Activated naive CD8-positive, alpha-beta T cell treated with anti-CD3 and anti-CD28 coated beads, Interleukin-2, amount 50 U/mL, for 16 hours (primary cell): Measurements from ENCODE around the gene TOPBP1.
"Not testable (repeated sequence)": the region's sequence is repeated elsewhere in the genome, so short reads cannot be mapped to it uniquely, and the experiment has no call there.

ENCODE experiments used
- DNase-seq: peaks from one replicate; pipeline ENCODE4 v3.0.0-alpha.2; 2020; ENCODE audit warnings: low read depth, low spot score

Gene TOPBP1

DNA sequence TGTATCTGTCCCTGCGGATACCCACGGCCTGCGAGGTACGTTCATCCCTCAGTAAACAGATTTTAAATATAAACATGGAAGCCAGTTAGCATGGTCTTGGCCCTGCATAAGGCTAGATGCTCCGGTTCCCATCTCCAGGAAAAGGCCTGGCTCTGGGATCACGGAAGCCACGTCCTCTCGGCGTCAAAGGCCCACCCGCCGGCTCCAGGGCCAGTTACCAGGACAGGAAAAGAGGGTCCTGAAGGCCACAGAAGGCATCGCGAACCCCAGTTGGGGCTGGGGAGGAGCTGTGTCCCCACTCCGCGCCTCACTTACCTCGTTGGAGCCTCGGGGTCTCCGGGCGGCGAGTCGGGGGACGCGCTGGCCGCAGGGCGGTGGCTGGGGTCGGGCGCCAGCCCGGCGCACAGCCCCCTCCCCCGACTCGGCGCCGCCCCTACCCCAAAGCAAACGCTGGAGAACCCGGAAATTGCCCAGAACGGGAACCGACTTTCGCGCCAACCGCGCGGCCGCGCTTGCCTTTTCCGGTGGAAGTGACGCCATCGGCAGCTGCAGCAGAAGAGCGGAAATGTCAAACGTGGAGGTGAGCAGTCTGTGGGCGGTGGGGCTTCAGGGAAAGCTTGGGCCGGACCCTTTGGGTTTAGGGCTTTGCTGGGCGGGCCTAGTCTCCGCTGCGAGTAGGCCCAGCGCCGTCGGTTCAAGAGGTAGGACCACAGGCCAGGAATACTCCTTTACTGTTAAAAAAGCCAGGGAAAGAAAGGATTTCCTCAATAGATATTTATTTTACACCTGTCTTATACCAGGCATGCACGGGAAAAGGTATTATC lies at the start of gene TOPBP1:
Gene TOPBP1 (minus strand): TSS at position 488 of the 824 bp plus-strand sequence. CDS start 814 bp downstream, outside the sequence.
- peak; percentile 75 for DNase-seq

DNA sequence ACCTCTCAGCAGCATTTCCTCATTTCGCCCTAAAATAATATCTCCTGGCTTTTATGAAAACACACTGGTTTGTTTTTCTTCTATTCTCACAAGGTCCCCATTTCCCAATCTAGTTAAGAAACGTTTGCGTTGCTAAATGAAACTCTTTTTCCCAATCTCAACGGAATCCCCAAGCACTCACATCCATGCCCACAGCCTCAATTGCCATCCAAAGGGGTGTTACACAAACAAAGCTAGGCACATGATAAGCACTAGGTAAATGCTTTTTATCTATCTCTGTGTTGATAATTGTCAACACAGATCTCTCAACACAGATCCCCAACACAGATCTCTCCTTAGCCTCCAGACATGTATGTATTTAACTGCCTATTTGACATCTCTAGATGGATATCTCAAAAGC lies 49.3 kb upstream of the TOPBP1 start:
- no peak for DNase-seq

DNA sequence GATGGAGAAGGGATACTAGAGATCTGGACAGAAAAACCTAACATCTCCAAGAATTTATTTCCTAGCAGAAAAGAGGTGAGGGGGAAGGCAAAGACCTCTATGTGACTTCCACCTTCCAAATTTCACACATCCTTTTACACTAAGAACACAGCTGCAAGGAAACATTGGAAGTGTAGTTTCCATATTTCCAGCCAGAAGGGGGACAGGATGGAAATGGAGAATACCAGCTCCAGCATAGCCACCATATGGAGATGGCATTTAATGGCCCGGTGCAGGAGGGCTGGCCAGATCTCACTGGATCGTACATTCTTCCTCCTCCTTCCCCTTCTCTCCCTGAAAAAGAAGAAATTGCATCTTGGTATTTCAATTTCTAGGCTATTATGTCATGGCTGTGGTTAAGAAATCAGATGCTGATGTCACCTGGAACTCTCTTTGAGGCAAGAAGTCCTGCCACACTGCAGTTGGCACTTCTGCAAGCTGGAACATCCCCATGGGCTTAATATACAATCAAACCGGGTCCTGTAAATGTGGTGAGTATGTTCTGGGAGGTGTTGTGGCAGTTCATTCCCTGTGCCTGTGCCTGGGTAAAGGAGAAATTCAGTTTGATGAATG lies 47.5 kb upstream of the TOPBP1 start:
- no peak for DNase-seq

DNA sequence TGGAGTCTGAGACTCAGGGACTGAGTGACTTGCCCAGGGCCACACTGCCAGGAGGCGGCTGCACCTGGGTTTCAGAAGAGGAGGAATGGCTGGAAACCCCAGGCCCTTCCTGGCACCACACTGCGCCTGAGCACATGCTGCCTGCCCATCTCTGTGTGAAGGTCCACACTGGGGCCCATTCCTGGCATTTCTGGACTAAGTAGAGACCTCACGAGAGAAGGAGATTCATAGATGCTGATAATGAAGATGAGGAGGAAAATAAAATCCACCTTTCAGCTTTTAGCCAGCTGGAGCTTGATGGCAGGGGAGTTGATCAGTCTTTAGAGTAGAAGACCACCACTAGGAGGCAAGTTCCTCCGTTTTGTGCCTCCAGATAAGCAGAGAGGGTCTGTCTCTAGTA lies 44.3 kb upstream of the TOPBP1 start:
- no peak for DNase-seq

DNA sequence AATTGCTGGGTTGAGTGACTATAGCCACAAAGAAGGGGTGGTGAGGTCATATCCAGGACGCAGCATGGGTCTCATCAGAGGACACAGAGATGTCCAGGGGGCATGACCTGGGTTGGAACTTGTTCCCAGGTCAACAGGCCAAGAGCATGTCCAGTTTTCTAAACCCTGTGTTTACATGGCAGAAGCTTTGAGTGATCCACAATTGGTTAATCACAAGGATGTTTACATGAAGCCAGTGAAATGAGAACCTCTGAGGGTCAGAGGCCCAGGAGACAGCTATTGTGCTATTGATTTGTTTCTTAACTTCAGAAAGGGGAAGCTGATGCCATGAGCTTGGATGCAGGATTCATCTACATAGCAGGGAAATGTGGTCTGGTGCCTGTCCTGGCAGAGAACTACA lies 42.2 kb upstream of the TOPBP1 start:
- DNase-seq, result no peak

DNA sequence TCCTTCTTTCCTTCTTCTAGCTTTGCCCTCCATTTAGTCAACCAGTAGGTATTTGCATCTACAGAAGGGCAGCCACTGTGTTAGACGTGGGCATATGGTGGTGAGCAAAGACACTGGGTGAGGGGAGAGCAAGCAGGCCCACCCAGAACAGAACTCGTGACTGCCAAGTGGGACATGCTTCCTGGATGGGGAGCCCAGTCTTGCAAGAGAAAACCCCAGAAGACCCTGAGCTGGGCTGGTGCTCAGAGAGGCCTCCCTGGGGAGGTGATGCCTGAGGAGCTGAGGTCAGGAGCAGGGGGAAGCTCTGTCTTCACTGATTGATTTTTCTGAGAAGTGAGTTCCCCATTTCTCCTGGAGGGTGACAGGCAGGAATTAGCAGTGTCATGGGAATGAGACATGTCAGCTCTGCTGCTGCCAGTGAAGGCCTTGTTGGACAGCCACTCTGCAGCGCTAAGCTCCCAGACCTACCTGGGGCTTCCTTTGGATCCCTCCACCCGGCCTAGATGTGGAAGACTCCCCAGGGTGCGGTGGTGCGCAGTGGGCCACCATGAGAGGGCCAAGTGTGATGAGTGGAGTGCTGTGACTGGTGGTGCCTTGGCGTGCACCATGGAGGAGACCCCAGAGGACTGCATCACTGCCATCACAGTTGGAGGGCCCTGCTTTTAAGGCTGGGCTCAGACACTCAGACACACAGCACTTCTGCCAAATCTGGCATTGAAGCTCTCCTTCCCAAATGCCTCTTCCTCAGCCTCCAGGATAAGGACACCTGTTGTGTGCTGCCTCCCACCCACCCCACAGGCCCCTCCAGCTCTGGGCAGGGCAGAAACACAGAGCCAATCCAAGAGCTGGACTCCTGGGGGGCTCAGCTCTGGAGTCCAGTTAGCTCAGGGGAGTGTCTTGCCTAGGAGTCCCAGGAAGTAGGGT lies 40.0 kb upstream of the TOPBP1 start:
- DNase-seq, result no peak

DNA sequence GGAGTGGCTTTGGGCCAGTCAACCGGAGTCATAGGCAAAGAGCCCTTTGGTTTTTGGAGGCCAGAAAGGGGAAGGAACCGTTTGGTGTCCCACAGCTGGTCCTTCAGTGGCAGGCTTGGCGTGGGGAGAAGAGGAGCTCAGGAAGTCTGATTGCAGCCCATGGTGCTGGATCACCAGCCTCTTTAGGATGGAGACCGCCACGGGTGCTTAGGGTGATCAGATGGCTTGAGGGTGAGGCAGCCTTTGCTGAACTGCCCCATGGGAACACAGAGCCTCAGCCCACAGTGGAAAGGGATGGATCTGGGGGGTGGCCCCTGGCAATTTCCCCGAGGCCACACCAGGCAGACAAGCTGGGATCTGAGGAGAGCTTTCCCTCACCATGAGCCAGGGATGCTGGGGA lies 38.6 kb upstream of the TOPBP1 start:
- no peak for DNase-seq

DNA sequence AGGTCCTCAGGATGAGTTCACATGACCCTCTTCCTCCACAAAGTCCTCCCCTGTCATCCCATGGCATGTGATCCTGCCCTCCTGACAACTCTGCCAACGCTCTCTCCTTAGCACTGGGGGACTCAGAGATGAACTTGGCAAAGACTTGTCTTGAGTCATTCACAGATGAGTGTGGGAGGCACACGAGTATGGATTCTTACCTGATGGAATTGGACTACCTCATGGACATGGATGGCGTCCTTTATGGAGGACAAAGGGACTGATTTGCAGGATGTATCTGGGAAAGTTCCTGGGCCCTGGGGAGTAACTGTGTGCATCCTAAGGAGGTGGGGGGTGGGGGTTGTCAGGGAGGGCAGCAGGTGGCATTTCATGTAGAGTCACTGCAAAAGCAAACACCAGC lies 38.2 kb upstream of the TOPBP1 start:
- DNase-seq, result no peak

DNA sequence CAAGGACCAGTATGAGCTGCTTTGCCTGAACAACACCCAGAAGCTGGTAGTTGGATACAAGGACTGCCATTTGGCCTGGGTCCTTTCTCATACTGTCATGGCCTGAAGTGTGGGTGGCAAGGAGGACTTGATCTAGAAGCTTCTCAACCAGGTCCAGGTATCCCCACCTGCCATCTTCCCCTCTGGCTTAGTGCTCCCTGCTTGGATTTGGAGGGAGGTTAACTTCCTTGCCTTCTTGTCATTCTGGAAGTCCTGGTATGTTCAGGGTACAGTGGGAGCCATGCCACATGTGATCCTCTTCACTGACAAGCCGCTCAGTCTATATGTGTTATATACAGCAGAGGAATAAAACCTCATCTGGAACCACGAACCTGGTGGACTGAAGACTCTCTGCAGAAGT lies 37.7 kb upstream of the TOPBP1 start:
- DNase-seq, result no peak

DNA sequence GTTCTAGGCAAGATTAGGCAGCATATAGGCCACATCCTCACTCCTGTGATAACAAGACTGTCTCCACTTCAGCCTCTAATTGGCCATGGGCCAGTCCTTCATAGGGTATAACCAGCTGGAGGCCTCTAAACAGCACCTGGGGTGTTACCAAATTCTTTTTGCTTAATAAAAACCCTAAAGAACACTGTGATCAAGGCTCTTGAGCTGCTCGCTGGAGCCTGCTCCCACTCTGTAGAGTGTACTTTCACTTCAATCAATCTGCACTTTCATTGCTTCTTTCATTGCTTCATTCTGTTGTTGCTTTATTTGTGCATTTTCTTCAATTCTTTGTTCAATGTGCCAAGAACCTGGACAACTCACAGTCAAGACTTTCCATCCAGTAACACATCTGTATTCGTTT lies 36.2 kb upstream of the TOPBP1 start:
- DNase-seq, result no peak

DNA sequence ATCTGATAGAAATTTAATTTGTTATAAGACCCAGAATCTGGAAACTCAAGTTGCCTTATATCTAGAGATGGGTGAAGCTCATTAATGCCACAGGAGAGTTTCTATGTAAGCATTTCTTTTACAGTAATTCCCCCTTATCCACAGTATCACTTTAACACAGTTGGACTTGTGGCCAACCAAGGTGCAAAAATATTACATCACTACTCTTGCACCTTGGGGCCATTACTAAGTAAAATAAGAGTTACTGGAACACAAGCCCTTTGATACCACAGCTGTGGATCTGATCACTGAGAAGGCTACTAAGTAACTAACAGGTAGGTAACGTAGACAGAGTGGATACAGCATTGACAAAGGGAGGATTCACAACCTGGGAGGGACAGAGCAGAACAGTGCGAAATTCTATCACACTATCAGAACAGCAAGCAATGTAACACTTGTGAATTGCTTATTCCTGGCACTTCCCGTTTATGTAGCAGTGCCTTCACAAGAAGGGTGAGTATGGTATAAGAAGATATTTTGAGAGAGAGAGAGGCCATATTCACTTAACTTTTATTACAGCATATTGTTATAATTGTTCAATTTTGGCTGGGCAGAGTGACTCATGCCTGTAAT lies 33.9 kb upstream of the TOPBP1 start:
- DNase-seq, result no peak

DNA sequence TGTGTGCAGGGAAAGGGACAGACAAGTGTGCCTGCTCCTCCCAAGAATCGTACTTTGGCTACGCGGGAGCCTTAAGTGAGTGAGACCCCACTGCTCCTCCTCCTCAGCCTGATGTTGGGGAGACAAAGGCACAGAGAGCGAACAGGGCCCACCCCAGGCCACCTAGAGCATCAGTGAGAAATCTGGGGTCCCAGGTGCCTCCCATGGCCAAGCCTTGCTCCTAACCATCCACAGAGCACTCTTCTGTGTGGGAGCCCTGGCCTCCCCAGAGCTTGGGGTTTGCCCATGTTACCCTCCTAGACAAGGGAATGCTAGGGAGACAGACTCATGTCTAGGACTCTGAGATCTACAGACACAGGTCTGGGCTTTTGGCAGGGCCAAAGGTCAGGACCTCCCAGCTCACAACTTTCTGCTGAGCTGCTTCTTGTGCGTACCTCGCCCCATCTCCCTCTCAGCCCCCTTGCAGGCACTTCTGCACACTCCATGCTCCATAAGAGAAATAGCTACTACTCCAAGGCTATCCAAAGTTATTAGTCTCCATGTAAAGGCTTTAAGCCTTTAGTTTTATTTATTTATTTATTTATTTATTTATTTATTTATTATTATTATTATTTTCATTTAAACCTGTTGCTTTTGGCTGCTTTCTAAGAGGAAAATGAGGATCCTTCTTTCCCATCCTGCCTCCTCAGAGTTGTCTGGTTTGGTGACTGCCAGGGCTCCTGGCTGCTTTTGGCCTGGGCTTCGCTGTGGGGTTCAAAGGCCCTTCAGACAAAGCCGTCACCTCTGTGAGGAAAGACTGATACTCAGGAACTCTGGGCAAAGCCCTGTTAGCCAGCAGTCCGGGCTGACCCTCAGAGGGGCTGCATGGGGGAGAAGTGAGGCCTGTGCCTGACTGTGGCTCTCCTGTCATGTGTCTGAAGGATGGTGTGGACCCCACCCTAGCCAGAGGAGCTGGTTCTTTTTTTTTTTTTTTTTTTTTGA lies 32.8 kb upstream of the TOPBP1 start:
- no peak for DNase-seq

DNA sequence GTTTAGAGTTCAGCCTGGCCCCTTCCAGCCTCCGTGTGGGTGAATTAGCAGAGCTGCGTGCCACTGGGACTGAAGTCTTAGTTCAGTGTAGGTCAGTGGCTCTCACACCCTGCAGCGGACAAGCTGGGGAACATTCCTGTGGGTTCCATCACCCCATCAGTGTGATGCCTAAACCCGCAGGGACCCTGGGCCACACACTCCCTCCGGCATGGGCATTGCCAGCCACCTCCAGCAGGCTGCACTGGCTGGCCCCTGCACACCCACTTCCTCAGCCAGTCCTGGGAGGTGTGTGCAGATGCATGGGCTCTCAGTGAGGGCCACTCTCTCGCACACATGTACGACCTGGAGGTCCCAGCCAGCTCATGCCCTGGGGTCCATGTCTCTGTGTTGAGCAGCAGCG lies 32.1 kb upstream of the TOPBP1 start:
- DNase-seq, result no peak

DNA sequence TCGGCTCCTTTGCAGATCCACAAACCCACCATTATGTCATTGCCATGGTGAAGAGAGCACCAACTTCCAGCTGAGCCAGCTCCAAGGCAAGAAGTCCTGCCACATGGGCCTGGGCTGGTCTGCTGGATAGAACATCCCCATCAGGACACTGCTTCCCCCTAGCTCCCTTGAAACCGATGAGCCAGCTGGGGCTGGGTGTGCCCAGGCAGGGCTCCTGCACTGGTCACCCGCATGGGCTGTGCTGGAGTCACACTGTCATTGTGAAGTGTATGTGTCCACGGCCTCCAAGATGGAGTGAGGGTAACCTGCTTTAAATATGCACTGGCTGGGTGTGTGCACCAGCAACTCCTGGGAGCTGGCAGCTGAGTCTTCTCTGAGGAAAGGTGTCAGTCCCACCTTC lies 31.0 kb upstream of the TOPBP1 start:
- DNase-seq, result no peak

DNA sequence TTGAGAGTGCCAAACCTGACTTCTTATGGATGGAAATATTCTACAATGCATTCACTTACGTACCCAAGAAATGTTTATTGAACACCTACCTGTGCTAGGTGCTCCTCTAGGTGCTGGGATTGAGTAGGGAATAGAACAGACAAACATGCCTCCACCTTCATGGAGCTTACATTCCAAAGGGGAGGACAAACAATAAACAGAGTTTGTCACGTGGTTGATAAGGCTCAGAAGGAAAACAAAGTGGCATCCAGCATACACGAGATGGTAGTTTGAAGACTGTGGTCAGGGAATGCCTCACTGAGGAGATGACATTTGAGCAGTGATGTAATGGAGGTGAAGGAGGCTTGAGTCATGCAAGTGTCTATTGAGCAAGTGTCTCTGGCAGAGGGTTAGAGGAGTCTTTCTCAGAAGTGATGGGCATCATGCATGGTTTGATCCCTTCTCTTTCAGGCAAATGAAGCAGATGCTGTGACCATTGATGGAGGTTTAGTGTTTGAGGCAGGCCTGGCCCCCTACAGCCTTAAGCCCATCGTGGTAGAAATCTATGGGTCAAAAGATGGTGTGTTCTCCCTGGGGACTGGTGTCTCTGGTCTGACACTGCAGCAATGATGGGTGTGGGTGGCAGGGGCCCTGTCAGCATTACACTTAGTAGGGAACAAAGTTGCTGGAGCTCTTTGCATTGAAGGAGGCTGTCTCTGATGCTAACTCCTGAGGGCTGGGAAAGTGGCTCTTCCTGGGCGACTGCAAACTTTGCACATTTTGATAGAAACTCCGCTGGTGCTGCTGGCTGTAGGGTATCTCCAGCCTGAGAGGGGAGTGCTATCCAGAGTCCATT lies 29.7 kb upstream of the TOPBP1 start:
- no peak for DNase-seq

DNA sequence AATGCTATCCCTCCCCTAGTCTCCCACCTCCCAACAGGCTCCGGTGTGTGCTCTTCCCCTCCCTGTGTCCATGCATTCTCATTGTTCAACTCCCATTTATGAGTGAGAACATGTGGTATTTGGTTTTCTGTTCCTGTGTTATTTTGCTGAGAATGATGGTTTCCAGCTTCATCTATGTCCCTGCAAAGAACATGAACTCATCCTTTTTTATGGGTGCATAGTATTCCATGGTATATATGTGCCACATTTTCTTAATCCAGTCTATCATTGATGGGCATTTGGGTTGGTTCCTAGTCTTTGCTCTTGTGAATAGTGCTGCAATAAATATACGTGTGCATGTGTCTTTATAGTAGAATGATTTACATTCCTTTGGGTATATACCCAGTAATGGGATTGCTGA lies 16.3 kb upstream of the TOPBP1 start:
- DNase-seq, result not testable (repeated sequence)

DNA sequence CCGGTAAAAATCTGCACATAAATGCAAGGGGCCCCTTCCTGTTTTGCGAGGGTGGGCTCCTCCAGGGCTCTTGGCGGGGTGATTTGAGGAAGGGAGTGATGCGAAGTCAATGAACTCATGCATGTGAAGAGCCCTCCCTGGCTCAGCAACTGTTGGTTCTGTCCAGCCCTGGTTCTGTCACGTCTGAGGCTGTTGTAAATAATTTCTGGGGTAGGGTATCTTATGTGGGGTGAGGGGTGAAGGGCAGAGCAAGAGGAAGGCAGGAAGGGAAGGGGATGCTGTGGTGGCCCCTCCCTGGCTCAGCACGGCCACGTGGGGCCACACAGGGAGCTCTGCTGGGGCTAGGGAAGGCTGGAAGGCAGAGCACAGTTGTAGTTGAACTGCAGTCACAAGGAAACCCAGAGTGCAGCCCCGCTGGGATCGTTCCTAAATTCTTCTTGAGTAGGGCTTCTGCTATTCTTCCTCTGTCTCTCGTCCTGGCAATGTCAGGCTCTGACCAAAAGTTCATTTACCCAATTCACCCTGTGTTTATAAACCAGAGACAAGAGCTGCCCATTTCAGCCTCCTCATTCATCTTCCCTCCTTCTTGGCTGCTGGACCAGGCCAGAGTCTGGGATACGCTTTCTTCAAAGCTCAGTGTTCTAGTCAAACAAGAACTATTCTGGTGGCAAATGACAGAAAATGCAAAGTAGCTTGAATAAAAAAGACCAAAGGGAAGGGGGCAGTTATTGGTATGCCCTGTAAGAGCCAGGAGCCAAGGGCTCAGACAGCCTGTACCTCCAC lies 14.8 kb upstream of the TOPBP1 start:
- no peak for DNase-seq

DNA sequence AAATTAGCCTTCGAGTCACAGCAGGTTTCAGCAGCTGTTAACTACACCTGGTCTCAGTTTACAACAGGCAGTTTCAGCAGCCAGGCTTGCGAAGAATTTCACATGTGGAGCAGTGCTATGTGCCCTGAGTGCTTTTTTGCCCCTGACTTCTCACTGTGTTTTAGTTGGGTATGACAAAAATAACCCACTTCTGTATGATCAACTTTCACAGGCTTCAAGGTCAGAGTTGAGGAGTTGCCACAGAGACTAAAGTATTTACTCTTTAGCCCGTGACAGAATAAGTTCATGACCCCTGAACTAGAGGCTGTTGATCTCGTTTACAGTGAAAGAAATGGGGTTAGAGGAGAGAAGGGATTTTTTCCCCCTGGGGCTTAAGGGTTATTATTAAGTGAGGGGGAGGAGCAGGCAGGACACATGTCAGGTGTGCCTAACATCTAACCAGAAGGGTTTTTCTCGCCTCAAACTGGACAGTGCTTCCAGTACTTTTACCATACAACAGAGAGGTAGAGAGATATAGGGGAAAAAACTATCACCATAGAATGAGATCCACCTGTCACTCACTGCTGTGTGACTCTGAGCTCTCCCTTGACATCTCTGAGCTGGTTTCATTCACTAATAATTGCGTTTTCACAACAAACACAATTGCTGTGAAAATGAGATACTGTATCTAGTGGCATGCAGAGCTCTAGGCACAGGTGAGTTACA lies 14.0 kb upstream of the TOPBP1 start:
- no peak for DNase-seq
